Panc1 (cell line): Measurements from ENCODE around the gene RNF130. TPM values are rescaled to one million over a fixed set of nuclear protein-coding genes. Genes with fewer than 3 reads are reported as not detected.

Experiments
- ATAC-seq: fragments of 200-7000 bp; cut with Tn5 transposase; 2 replicates; pipeline ENCODE4 v1.9.1; 2020; ENCODE audit warnings: mild to moderate bottlenecking, moderate library complexity
- BruUV-seq: library from RNA; stranded (reverse); fragments of 400-500 nt; replicated peaks from 2 replicates; lab custom pipeline; 2021; lab: Mats Ljungman, UMichigan
- CTCF ChIA-PET: fragments of 300-600 bp; sonication (Branson Sonifier 250); formaldehyde crosslinking; loops from one replicate; lab custom pipeline; 2022; ENCODE audit warnings: antibody characterized with exemption; lab: Charles Lee
- POLR2A ChIA-PET: fragments of 300-600 bp; sonication (Branson Sonifier 250); formaldehyde crosslinking; loops from one replicate; lab custom pipeline; 2022; ENCODE audit warnings: antibody characterized with exemption; lab: Charles Lee
- DNase-seq: peaks from one replicate; pipeline ENCODE4 v3.0.0-alpha.2; 2010; ENCODE audit warnings: low read depth, low spot score
- H3K27ac ChIP-seq: 2 replicates; pipeline ENCODE4 v1.5.1; 2011; ENCODE audit warnings: mild to moderate bottlenecking, low read length, inconsistent platforms
- H3K27me3 ChIP-seq: fragments of 200-500 bp; sonication (Bioruptor generic); 2 replicates; pipeline ENCODE4 v1.6.0; 2014; ENCODE audit warnings: low read length, inconsistent platforms; ENCODE audit not compliant: control insufficient read depth, insufficient read depth
- H3K36me3 ChIP-seq: fragments of 200-500 bp; sonication (Bioruptor generic); 2 replicates; pipeline ENCODE4 v1.5.1; 2014; ENCODE audit warnings: inconsistent platforms, mild to moderate bottlenecking, low read length, moderate library complexity; ENCODE audit not compliant: control insufficient read depth, insufficient read depth
- H3K4me1 ChIP-seq: 2 replicates; pipeline ENCODE4 v1.5.1; 2011; ENCODE audit warnings: inconsistent platforms, mild to moderate bottlenecking, low read length, moderate library complexity; ENCODE audit not compliant: control insufficient read depth, insufficient read depth
- H3K4me3 ChIP-seq, 2 experiments: 2 replicates each; pipeline ENCODE4 v1.5.1; 2011 to 2012; ENCODE audit warnings: low read depth in 2 of 2, low read length in 2 of 2, mild to moderate bottlenecking in 2 of 2, inconsistent platforms in 1 of 2, moderate library complexity in 1 of 2
- H3K9me3 ChIP-seq: fragments of 200-500 bp; sonication (Bioruptor generic); 2 replicates; pipeline ENCODE4 v1.5.1; 2014; ENCODE audit warnings: low read depth, mild to moderate bottlenecking, inconsistent platforms, low read length, moderate library complexity; ENCODE audit not compliant: control insufficient read depth, insufficient read depth
- POLR2AphosphoS5 ChIP-seq: IDR thresholded peaks from 2 replicates; pipeline ENCODE4 v1.6.1; 2012; ENCODE audit warnings: mild to moderate bottlenecking, low read depth, low read length, moderate library complexity
- SIN3A ChIP-seq: IDR thresholded peaks from 2 replicates; pipeline ENCODE4 v1.6.1; 2012; ENCODE audit warnings: low read depth, mild to moderate bottlenecking, low read length, moderate library complexity, borderline replicate concordance; ENCODE audit not compliant: insufficient read depth
- TCF7L2 ChIP-seq: IDR thresholded peaks from 2 replicates; pipeline ENCODE4 v1.6.1; 2011; ENCODE audit warnings: mild to moderate bottlenecking, low read depth, low read length, inconsistent platforms
- in situ Hi-C: cut with HindIII; loops from 2 replicates; pipeline ENCODE4 v1.10.0; 2016; ENCODE audit warnings: low sequenced_read_pairs, low pct_unique_long_range_greater_than_20kb
- intact Hi-C: fragments of 100-400 bp; cut with micrococcal nuclease; formaldehyde crosslinking; loops from one replicate; pipeline ENCODE4 v1.10.0; 2022; ENCODE audit not compliant: unreplicated experiment
- total RNA-seq: library from RNA; stranded (reverse); gene quantifications from one replicate; pipeline ENCODE4 v1.2.1, GENCODE V29; 2021; ENCODE audit not compliant: unreplicated experiment
- TF ChIP-seq, protein P1 (sequence below): fragments of 450-650 bp; IDR thresholded peaks from 2 replicates; pipeline ENCODE4 v1.5.1; 2017; ENCODE audit warnings: mild to moderate bottlenecking
- TF ChIP-seq, protein P2 (sequence below), 2 experiments: IDR thresholded peaks; 2 replicates each; pipeline ENCODE4 v1.6.1; 2011 to 2012; ENCODE audit warnings: low read depth in 2 of 2, control low read depth in 1 of 2, low read length in 1 of 2, mild to moderate bottlenecking in 1 of 2, moderate library complexity in 1 of 2; ENCODE audit not compliant: insufficient read depth in 1 of 2

Gene RNF130
- total RNA-seq, 1 experiment from 2014 or later = 73.1 TPM

DNA sequence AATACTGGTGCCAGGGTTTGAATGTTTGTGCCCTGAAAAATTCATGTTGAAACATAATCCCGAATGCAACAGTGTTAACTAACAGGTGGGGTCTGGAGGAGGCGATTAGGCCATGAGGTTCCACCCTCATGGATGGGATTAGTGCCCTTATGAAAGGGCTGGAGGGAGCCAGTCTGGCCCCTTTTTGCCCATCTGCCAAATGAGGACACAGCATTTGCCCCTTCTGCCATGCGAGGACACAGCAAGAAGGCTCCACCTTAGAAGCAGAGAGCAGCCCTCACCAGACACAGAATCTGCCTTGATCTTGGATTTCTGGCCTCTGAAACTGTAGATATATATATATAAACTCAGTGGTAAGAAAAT lies 32.6 kb upstream of the RNF130 start:
- H3K4me1 ChIP-seq = no peaks in the 10 kb centered on the region
- no peak for TF ChIP-seq TCF7L2
- TF ChIP-seq POLR2AphosphoS5 = no peak
- TF ChIP-seq, protein P1, sequence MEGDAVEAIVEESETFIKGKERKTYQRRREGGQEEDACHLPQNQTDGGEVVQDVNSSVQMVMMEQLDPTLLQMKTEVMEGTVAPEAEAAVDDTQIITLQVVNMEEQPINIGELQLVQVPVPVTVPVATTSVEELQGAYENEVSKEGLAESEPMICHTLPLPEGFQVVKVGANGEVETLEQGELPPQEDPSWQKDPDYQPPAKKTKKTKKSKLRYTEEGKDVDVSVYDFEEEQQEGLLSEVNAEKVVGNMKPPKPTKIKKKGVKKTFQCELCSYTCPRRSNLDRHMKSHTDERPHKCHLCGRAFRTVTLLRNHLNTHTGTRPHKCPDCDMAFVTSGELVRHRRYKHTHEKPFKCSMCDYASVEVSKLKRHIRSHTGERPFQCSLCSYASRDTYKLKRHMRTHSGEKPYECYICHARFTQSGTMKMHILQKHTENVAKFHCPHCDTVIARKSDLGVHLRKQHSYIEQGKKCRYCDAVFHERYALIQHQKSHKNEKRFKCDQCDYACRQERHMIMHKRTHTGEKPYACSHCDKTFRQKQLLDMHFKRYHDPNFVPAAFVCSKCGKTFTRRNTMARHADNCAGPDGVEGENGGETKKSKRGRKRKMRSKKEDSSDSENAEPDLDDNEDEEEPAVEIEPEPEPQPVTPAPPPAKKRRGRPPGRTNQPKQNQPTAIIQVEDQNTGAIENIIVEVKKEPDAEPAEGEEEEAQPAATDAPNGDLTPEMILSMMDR = no peak
- TF ChIP-seq SIN3A = no peak
- TF ChIP-seq, protein P2, sequence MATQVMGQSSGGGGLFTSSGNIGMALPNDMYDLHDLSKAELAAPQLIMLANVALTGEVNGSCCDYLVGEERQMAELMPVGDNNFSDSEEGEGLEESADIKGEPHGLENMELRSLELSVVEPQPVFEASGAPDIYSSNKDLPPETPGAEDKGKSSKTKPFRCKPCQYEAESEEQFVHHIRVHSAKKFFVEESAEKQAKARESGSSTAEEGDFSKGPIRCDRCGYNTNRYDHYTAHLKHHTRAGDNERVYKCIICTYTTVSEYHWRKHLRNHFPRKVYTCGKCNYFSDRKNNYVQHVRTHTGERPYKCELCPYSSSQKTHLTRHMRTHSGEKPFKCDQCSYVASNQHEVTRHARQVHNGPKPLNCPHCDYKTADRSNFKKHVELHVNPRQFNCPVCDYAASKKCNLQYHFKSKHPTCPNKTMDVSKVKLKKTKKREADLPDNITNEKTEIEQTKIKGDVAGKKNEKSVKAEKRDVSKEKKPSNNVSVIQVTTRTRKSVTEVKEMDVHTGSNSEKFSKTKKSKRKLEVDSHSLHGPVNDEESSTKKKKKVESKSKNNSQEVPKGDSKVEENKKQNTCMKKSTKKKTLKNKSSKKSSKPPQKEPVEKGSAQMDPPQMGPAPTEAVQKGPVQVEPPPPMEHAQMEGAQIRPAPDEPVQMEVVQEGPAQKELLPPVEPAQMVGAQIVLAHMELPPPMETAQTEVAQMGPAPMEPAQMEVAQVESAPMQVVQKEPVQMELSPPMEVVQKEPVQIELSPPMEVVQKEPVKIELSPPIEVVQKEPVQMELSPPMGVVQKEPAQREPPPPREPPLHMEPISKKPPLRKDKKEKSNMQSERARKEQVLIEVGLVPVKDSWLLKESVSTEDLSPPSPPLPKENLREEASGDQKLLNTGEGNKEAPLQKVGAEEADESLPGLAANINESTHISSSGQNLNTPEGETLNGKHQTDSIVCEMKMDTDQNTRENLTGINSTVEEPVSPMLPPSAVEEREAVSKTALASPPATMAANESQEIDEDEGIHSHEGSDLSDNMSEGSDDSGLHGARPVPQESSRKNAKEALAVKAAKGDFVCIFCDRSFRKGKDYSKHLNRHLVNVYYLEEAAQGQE (IDR thresholded peaks at IDR 0.05; ENCODE audit: insufficient read depth in 1 of 2, low read depth in 2 of 2, low read length in 1 of 2) = no peak
- H3K9me3 ChIP-seq = peaks cover 14% of the 10 kb centered on the region; the same call in 1 of the 2 replicates
- no peaks in the 10 kb centered on the region for H3K36me3 ChIP-seq
- intact Hi-C loops (no loop called here), in situ Hi-C loops (no loop called here)
- H3K27ac ChIP-seq = no peak overlapping the region
- ChIA-PET POLR2A (no interaction called here), CTCF (no interaction called here)
- BruUV-seq = no TSS peak
- DNase-seq (no peak), ATAC-seq (no peak)
- H3K27me3 ChIP-seq = peaks cover 5% of the 10 kb centered on the region; the same call in 1 of the 2 replicates
- no peak overlapping the region for H3K4me3 ChIP-seq

DNA sequence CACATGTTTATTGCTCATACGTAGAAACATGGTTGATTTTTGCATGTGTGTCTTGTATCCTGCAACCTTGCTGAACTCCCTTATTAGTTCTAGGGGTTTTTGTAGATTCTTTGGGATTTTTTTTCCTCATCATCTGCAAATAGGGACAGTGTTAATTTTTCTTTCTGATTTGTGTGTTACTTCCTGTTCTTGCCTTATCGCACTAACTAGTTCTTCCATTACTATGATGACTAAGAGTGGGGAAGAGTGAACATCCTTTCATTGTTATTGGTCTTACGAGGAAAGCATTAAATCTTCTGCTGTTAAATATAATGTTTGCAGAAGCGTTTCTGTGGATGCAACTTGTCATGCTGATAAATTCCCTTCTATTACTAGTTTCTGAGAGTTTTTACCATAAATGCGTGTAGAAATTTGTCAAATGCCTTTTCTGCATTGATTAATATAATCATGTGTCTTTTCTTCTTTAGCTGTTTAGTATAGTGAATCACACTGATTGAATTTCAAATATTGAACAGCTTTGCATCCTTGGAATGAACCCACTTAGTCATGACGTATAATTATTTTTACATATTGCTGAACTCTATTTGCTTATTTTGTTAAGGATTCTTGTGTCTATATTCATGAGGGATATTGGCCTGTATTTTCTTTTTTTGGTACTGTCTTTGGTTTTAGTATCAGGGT lies 32.1 kb upstream of the RNF130 start:
- intact Hi-C loops (no loop called here), in situ Hi-C loops (no loop called here)
- Histone ChIP-seq H3K27me3 (peaks cover 5% of the 10 kb centered on the region; the same call in 1 of the 2 replicates), H3K36me3 (no peaks in the 10 kb centered on the region), H3K27ac (no peak overlapping the region), H3K4me1 (no peaks in the 10 kb centered on the region), H3K4me3 (no peak overlapping the region), H3K9me3 (peaks cover 14% of the 10 kb centered on the region; the same call in 1 of the 2 replicates)
- no TSS peak for BruUV-seq
- DNase-seq (no peak), ATAC-seq (no peak)
- POLR2A ChIA-PET = no interaction called here
- CTCF ChIA-PET = no interaction called here
- no peak for TF ChIP-seq SIN3A
- TF ChIP-seq TCF7L2 = no peak
- TF ChIP-seq, protein P2 (IDR thresholded peaks at IDR 0.05; ENCODE audit: insufficient read depth in 1 of 2, low read depth in 2 of 2, low read length in 1 of 2) = no peak
